NCI-H82 treated with DMSO at 0.1 percent for 48 hours (cell line): ENCODE data around the gene TMCC1.
"Not testable (repeated sequence)": the region's sequence is repeated elsewhere in the genome, so short reads cannot be mapped to it uniquely, and the experiment has no call there.

ENCODE experiments used
- DNase-seq: peaks from one replicate; lab custom pipeline; 2025; ENCODE audit not compliant: unreplicated experiment; lab: John Stamatoyannopoulos, UW

Gene TMCC1

GRCh38 chr3:129892857-129893580, 492 bp downstream of the TMCC1 start:
- DNase-seq: no peak

GRCh38 chr3:129892486-129892856, 1.0 kb downstream of the TMCC1 start:
- DNase-seq: no peak

- no peak for DNase-seq
These were observed 2.6 kb downstream of the TMCC1 start for GRCh38 chr3:129890891-129891290.

GRCh38 chr3:129890125-129890524, 3.4 kb downstream of the TMCC1 start:
- DNase-seq: peak; percentile 10

- DNase-seq: no peak
These were observed 4.7 kb downstream of the TMCC1 start for GRCh38 chr3:129888771-129889170.

- no peak for DNase-seq
These were observed 12.2 kb downstream of the TMCC1 start for GRCh38 chr3:129881261-129881660.

GRCh38 chr3:129878355-129878754, 15.2 kb downstream of the TMCC1 start:
- no peak for DNase-seq

GRCh38 chr3:129874479-129874878, 19.0 kb downstream of the TMCC1 start:
- not testable (repeated sequence) for DNase-seq

GRCh38 chr3:129868912-129869311, 24.6 kb downstream of the TMCC1 start:
- DNase-seq: no peak

- no peak for DNase-seq
These were observed 25.9 kb downstream of the TMCC1 start for GRCh38 chr3:129867506-129868124.

- DNase-seq: no peak
These were observed 27.7 kb downstream of the TMCC1 start for GRCh38 chr3:129865806-129866205.

GRCh38 chr3:129864519-129864918, 29.0 kb downstream of the TMCC1 start:
- DNase-seq: no peak

GRCh38 chr3:129859272-129859671, 34.2 kb downstream of the TMCC1 start:
- no peak for DNase-seq

GRCh38 chr3:129857899-129858298, 35.6 kb downstream of the TMCC1 start:
- no peak for DNase-seq

GRCh38 chr3:129856790-129857189, 36.7 kb downstream of the TMCC1 start:
- DNase-seq: not testable (repeated sequence)

GRCh38 chr3:129855832-129856419, 37.6 kb downstream of the TMCC1 start:
- no peak for DNase-seq

GRCh38 chr3:129855170-129855831, 38.2 kb downstream of the TMCC1 start:
- no peak for DNase-seq

- DNase-seq: no peak
These were observed 39.1 kb downstream of the TMCC1 start for GRCh38 chr3:129854460-129854859.

- DNase-seq: no peak
These were observed 47.6 kb downstream of the TMCC1 start for GRCh38 chr3:129845956-129846355.

- DNase-seq: no peak
These were observed 52.7 kb downstream of the TMCC1 start for GRCh38 chr3:129840707-129841360.

GRCh38 chr3:129838086-129838485, 55.4 kb downstream of the TMCC1 start:
- no peak for DNase-seq
